ENCODE data around the gene PELI2. TPM values are rescaled to one million over a fixed set of nuclear protein-coding genes. Genes with fewer than 3 reads are reported as not detected.

The PELI2 gene
- total RNA-seq, 2 experiments from 2014 or later, result 2.7 to 3.4 TPM

- no peak for ATAC-seq
- POLR2A ChIA-PET, result no interaction called here
- DNase-seq, result no peak
- Mint-ChIP-seq H3K27ac (no peak overlapping the region), H3K4me3 (no peak overlapping the region), H3K27me3 (peaks cover 3% of the 10 kb centered on the region), H3K36me3 (ENCODE audit: low read depth) (no peaks in the 10 kb centered on the region), H3K4me1 (ENCODE audit: low read depth) (peaks cover 27% of the 10 kb centered on the region), H3K9me3 (no peaks in the 10 kb centered on the region)
- intact Hi-C loops (cut with micrococcal nuclease), result no loop called here
- CTCF ChIA-PET, result interaction anchor here (1.0 kb wide), 1 partner anchor 208 kb away, joined by 3 read pairs; no protein-coding TSS in a partner anchor
- no peak for TF ChIP-seq CTCF (IDR thresholded peaks at IDR 0.05)
Observed at GRCh38 chr14:56131865-56132833, 13.9 kb downstream of the PELI2 start.

- H3K27ac Mint-ChIP-seq, result no peak overlapping the region
- peaks cover 22% of the 10 kb centered on the region for H3K4me1 Mint-ChIP-seq (ENCODE audit: low read depth)
- no peak for TF ChIP-seq CTCF (IDR thresholded peaks at IDR 0.05)
- intact Hi-C loops (cut with micrococcal nuclease), result no loop called here
- H3K27me3 Mint-ChIP-seq, result peaks cover 9% of the 10 kb centered on the region
- DNase-seq, result no peak
- no peaks in the 10 kb centered on the region for H3K36me3 Mint-ChIP-seq (ENCODE audit: low read depth)
- no peak for ATAC-seq
- CTCF ChIA-PET, result no interaction called here
- POLR2A ChIA-PET, result no interaction called here
- no peaks in the 10 kb centered on the region for H3K9me3 Mint-ChIP-seq
- H3K4me3 Mint-ChIP-seq, result no peak overlapping the region
Observed at GRCh38 chr14:56133547-56133946, 15.3 kb downstream of the PELI2 start.

GRCh38 chr14:56135001-56135400 lies 16.8 kb downstream of the PELI2 start:
- no peak overlapping the region for H3K27ac Mint-ChIP-seq
- H3K27me3 Mint-ChIP-seq, result peaks cover 13% of the 10 kb centered on the region
- CTCF ChIA-PET, result no interaction called here
- no peak for ATAC-seq
- peaks cover 20% of the 10 kb centered on the region for H3K4me1 Mint-ChIP-seq (ENCODE audit: low read depth)
- H3K36me3 Mint-ChIP-seq (ENCODE audit: low read depth), result no peaks in the 10 kb centered on the region
- H3K9me3 Mint-ChIP-seq, result no peaks in the 10 kb centered on the region
- no peak overlapping the region for H3K4me3 Mint-ChIP-seq
- POLR2A ChIA-PET, result interaction anchor here (0.6 kb wide), 1 partner anchor 177 kb away, joined by 4 read pairs; no protein-coding TSS in a partner anchor
- DNase-seq, result no peak
- intact Hi-C loops (cut with micrococcal nuclease), result no loop called here
- TF ChIP-seq CTCF (IDR thresholded peaks at IDR 0.05), result no peak

- no peak for TF ChIP-seq CTCF (IDR thresholded peaks at IDR 0.05)
- ATAC-seq (no peak), DNase-seq (no peak)
- intact Hi-C loops (cut with micrococcal nuclease), result no loop called here
- Mint-ChIP-seq H3K9me3 (no peaks in the 10 kb centered on the region), H3K4me1 (ENCODE audit: low read depth) (peaks cover 20% of the 10 kb centered on the region), H3K27ac (no peak overlapping the region), H3K27me3 (peaks cover 12% of the 10 kb centered on the region), H3K4me3 (no peak overlapping the region), H3K36me3 (ENCODE audit: low read depth) (no peaks in the 10 kb centered on the region)
- CTCF ChIA-PET, result no interaction called here
- POLR2A ChIA-PET, result interaction anchor here (0.6 kb wide), 1 partner anchor 178 kb away, joined by 4 read pairs; no protein-coding TSS in a partner anchor
Observed at GRCh38 chr14:56135668-56136067, 17.5 kb downstream of the PELI2 start.
